Measurements from ENCODE around the gene TNFAIP6.
A peak's percentile ranks its signal among the peaks of the same experiment; 100 is the strongest.

Gene TNFAIP6

GRCh38 chr2:151359768-151360461 lies 2.5 kb downstream of the TNFAIP6 start:
- no peak for DNase-seq (ENCODE audit: low spot score)

- no peak for DNase-seq (ENCODE audit: low spot score)
These were observed 4.4 kb downstream of the TNFAIP6 start for GRCh38 chr2:151361674-151362370.

- no peak for DNase-seq (ENCODE audit: low spot score)
These were observed 6.3 kb downstream of the TNFAIP6 start for GRCh38 chr2:151363709-151364108.

- DNase-seq (ENCODE audit: low spot score): no peak
These were observed 10.2 kb downstream of the TNFAIP6 start for GRCh38 chr2:151367571-151367970.

GRCh38 chr2:151374436-151374835 lies 17.0 kb downstream of the TNFAIP6 start:
- DNase-seq (ENCODE audit: low spot score): no peak

- no peak for DNase-seq (ENCODE audit: low spot score)
These were observed 21.8 kb downstream of the TNFAIP6 start for GRCh38 chr2:151379169-151379568.

- DNase-seq (ENCODE audit: low spot score): no peak
These were observed 23.3 kb downstream of the TNFAIP6 start for GRCh38 chr2:151380580-151381235.

- DNase-seq (ENCODE audit: low spot score): no peak
These were observed 23.9 kb downstream of the TNFAIP6 start for GRCh38 chr2:151381266-151381665.

GRCh38 chr2:151388011-151388410 lies 30.6 kb downstream of the TNFAIP6 start:
- DNase-seq (ENCODE audit: low spot score): no peak

- DNase-seq (ENCODE audit: low spot score): no peak
These were observed 34.0 kb downstream of the TNFAIP6 start for GRCh38 chr2:151391436-151391835.

- DNase-seq (ENCODE audit: low spot score): no peak
These were observed 37.1 kb downstream of the TNFAIP6 start for GRCh38 chr2:151394509-151394908.

GRCh38 chr2:151395509-151396374 lies 38.4 kb downstream of the TNFAIP6 start:
- no peak for DNase-seq (ENCODE audit: low spot score)

GRCh38 chr2:151399981-151400380 lies 42.6 kb downstream of the TNFAIP6 start:
- DNase-seq (ENCODE audit: low spot score): no peak

GRCh38 chr2:151401149-151401548 lies 43.8 kb downstream of the TNFAIP6 start:
- DNase-seq (ENCODE audit: low spot score): no peak

- DNase-seq (ENCODE audit: low spot score): no peak
These were observed 46.5 kb downstream of the TNFAIP6 start for GRCh38 chr2:151403914-151404313.

GRCh38 chr2:151405376-151405775 lies 48.0 kb downstream of the TNFAIP6 start:
- no peak for DNase-seq (ENCODE audit: low spot score)

- no peak for DNase-seq (ENCODE audit: low spot score)
These were observed 49.9 kb downstream of the TNFAIP6 start for GRCh38 chr2:151407281-151407680.

GRCh38 chr2:151408788-151409600 lies 51.6 kb downstream of the TNFAIP6 start:
- DNase-seq (ENCODE audit: low spot score): no peak

- peak; percentile 94 for DNase-seq (ENCODE audit: low spot score)
These were observed 52.5 kb downstream of the TNFAIP6 start, which contains the start of gene RIF1 for GRCh38 chr2:151409601-151410484. Gene RIF1, plus strand, starts transcription at chr2:151409902. Its CDS starts 522 bp downstream, at chr2:151410424.

- DNase-seq (ENCODE audit: low spot score): no peak
These were observed 53.1 kb downstream of the TNFAIP6 start for GRCh38 chr2:151410485-151410834.

All from SK-N-DZ (cell line).